Loucy (cell line): ENCODE measurements around the gene C12orf60.

Experiments used
- CTCF ChIP-seq: fragments of 200-600 bp; sonication (generic); conservative IDR thresholded peaks from 2 replicates; pipeline ENCODE4 v1.5.1; 2014; ENCODE audit warnings: mild to moderate bottlenecking, antibody characterized with exemption, low read length
- EZH2phosphoT487 ChIP-seq: fragments of 200-600 bp; IDR thresholded peaks from 2 replicates; pipeline ENCODE4 v1.6.1; 2018; ENCODE audit warnings: antibody characterized with exemption, mild to moderate bottlenecking, moderate library complexity, borderline replicate concordance

DNA sequence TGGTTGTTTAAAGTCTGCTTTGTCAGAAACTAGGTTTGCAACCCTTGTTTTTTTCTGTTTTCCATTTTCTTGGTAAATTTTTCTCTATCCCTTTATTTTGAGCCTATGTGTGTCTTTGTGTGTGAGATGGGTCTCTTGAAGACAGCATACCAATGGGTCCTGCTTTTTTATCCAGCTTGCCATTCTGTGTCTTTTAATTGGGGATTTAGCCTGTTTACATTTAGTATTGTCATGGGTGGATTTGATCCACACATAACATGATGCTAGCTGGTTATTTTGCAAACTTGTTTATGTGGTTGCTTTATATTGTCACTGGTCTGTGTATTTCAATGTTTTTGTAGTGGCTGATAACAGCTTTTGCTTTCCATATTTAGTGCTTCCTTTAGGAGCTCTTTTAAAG is 57.0 kb downstream of the C12orf60 start:
- TF ChIP-seq CTCF (no peak), EZH2phosphoT487 (no peak)
